Hematopoietic multipotent progenitor cell treated with erythropoietin and hydrocortisone succinate and interleukin-3 and kit ligand, for 17 days (in vitro differentiated cells): ENCODE data around the gene DLGAP5.
A peak's percentile ranks its signal among the peaks of the same experiment; 100 is the strongest.

Experiments
- DNase-seq: peaks from one replicate; pipeline ENCODE4 v3.0.0-alpha.2; 2015; ENCODE audit warnings: low spot score

Gene DLGAP5

DNA sequence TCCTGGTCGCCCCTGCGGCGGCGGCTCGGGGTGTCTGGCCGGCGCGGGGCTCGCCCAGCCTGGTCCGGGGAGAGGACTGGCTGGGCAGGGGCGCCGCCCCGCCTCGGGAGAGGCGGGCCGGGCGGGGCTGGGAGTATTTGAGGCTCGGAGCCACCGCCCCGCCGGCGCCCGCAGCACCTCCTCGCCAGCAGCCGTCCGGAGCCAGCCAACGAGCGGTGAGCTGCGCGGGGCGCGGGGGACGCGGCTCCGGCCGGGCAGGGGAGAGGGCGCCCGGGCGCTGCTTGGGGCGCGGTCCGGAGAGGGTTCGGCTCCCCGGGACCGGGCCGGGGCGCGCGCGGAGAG is 62.3 kb downstream of the DLGAP5 start, which contains the start of gene LGALS3:
TSS of gene LGALS3 (plus strand) at position 167 of the 342 bp plus-strand sequence. CDS start 8,122 bp downstream, outside the sequence.
- peak; percentile 84 for DNase-seq

DNA sequence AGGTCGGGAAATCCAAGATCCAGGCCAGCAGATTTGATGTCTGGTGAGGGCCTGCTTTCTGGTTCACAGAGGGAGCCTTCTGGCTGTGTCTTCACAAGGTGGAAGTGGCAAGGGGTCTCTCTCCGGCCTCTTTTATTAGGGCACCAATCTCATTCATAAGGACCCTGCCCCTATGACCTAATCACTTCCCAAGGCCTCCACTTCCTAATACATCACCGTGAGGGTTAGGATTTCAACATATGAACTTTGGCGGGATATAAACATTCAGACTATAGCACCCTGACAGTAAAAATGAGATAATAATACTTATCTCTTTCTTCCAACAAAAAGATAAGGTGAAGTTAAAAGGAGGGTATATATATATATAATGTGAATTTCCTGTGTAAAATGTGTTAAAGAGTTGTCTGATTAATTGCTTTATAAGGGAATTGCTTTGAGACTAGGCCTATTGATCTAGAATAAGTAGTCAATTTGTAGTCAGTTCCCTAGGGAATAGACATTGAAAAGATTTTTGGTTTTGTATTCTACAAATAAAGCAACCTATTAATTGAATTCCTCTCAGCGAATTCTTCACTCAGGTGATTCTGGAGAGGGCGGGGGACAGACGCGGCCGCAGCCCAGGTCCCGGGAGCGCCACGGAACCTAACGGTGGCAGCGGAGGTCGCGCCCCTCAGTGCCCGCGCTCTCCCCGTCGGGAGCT is 62.8 kb downstream of the DLGAP5 start:
- no peak for DNase-seq

DNA sequence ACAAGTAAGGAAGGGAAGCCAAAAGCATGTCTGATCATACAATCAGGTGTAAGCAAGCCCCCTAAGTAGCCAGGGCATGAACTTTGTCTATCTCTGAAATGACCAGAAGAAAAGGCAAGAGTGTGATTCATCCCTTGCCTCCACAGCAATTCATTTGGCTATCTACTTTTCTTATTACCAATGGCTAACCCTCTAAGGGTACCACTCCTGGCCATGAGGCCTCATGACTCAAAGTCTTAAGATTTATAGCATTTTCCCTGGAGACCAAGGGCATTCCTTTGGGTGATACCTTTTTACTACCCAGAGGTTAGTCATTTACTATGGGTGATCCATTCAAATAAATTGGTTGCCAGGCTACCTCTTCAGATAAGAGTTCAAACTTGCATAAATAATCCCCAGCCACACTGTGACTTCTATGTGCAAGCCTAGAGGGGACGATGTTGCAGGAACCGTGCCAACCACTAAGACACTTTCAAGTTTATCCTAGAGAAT is 63.9 kb downstream of the DLGAP5 start:
- peak; percentile 39 for DNase-seq

DNA sequence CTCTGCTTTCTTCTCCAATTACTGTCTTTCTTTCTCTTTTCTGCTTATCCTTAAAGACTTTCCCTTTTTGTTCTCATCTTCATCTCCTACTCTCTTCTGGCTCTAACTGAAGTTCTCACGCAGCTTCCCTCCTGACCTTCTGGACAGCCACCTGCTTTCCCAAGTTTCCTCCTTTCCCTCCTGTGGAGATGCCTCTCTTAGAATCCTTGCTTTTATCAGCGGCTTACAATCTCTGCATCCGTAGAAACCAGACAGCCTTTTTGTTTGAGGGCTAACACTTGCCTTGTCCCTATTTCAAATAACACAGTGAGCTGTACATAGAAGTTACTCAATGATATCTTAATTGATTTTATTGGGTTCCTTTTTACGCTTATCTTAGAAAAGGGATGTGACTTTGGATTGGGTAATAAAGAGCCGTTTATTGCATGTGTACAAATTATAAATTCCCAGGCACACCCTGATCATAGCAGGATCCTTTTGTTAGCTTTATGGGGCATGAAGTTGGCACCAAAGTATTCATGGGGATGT is 64.4 kb downstream of the DLGAP5 start:
- no peak for DNase-seq

DNA sequence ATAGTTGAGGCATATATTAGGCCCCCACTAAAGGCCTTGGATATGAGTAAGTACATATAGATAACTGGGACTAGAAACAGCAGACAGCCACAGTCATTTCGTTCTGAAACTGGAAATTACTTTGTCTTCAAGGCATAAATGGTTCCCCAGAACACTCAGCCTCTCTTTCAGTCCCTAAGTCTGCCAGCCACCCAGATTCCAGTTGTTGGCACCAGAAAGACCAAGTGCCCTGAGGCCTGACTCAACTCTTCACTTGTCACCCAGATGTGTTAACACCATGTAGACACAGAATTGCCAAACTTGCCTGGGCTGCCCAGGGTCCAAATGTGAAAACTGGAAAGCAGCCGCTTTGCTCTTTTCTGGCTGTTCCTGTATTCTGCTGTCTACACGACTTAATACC is 65.4 kb downstream of the DLGAP5 start:
- DNase-seq: no peak

DNA sequence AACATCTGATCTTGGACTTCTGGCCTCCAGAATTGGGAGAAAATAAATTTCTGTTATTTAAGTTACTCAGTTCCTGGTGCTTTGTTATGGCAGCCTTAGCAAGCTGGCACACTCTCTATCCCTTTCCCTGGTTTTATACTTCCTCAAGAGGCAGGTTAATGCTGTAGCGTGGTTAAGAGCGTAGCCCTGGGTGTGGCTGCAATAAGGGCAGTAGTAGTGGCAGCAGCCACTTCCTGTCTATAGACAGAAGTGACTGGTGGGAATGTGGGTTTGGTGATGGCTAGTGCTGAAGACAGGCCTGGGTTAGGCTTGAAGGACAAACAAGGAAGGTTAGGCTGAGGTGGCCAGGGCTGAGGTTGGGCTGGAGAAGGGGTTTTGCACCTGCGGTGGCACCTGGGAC is 66.0 kb downstream of the DLGAP5 start:
- DNase-seq: peak; percentile 70

DNA sequence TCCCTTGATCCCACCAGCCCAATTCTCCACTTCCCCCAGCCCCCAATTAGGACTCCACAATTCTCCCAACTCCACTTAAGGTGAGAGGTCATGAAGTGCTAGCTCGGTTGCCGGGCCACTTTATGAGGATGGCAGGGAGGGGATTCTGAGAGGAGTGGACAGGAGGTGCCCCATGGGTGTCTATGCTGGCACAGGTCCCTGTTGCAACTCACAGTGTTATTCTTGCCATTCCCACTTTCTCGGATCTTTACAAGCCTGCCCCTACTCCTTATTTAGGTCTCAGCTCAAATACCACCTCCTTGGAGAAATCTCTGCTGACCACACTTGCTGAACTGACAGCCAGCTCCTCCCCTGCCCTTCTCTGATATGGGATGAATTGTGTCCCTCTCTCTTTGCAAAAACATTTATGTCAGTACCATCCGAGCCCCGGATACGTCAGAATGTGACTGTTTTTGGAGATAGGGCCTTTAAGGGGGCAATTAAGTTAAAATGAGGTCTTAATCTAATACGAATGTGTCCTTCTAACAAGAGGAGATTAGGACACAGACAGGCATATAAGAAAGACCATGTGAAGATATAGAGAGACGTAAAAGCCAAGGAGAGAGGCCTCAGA is 66.5 kb downstream of the DLGAP5 start:
- peak; percentile 52 for DNase-seq

DNA sequence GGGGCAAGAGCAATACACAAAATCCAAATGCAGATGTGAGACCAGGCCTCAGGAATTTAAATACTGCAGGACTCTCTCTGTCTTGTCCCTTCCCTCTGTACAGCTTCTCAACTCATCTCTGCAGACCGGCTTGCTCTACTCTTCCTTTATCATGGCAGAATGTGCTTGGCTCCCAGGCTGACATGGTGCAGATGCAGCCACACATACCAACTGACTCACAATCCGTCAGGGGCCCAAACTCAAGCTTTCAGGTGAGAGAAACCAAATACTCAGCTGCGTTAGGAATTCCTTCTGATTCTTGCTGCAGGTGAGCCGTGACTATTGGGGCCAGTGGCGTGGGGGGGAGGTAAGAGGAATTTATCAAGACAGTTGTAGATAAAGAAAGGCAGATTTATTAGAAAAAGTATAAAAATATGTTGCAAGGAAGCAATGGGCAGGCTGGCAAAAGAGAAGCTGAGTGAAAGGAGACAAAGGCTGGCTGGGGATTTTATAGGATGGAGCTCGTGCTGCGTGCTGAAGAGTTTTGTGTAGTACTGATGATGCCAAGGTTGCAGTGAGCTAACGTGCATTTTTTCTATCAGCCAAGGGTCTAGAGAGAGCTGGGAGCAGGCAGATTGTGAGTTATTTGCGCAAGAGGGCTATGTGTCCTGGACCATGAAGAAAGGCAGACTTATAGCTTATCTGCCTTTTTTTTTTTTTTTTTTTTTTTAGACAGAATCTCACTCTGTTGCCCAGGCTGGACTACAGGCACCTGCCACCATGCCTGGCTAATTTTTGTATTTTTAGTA is 67.3 kb downstream of the DLGAP5 start:
- no peak for DNase-seq

DNA sequence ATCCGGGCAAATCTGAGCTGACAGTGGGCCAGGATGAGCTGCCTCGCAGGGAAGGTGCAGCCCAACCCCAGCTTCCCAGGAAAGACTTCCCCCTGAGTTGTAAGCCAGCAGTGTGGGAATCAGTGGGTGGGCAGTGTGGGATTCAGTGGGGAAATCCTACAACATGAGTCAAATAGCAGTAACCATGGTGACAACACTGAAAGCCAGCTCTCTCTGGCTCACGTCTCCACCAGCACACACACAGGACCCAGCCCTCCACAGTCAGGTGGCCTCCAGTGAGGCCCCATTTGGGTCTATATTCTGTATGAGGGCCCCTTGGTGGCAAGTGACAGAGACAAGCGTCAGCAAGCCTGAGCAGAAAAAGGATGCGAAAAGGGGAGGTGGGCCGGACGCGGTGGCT is 68.3 kb downstream of the DLGAP5 start:
- no peak for DNase-seq

DNA sequence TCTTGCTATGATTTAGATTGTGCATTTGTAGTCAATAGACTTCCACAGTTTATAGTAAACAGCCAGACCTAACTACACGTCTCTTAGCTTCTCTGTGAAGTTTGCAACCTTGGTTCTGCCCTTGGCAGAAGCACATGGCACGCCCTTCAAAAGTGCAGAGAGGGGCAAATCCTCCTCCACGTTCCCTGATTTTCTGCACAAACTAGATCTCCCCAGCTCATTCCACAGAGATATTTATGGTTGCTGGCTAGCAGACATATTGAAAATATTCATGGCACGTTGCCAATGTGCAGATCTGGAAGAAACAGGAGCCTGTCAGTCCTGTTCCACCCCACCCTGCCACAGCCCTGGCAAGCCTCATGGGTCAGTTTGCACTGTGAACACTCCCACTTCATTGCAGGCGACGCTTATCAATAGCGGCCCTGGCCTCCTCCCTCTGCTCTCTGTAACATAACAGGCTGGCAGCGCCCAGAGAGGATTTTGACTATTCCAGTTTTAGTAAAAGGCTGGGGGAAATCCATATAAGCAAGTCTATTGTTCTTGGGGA is 68.9 kb downstream of the DLGAP5 start:
- DNase-seq: peak; percentile 94

DNA sequence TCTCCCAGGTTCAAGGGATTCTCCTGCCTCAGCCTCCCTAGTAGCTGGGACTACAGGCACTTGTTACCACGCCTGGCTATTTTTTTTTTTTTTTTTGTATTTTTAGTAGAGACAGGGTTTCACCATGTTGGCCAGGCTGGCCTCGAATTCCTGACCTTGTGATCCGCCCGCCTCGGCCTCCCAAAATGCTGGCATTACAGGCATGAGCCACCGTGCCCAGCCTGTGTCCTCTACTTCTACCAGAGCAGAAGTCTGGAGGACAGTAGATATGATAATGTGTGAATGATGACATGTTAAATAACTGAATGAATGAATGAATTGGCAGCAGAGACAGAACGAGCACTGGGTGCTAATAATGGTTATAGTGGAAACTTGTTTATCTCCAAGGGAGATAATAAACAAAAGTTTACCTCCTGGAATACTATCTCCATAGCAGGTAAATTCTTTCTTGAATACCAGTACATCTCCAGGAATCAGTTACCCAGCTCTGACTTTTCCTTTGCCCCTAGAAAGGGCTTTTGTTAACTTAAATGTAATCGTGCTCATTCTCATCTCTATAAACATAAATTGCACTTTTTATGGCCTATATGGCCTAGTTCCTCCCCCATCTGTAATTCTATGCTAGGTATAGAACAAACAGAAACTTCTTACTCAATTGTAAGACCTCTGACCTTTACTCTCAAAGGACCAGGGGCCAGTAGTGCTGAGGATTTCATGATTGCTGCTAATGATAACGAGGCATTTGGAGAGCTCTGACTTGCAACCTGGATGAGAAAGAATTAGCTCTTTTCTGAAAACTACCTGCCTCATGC is 69.6 kb downstream of the DLGAP5 start:
- peak; percentile 72 for DNase-seq

DNA sequence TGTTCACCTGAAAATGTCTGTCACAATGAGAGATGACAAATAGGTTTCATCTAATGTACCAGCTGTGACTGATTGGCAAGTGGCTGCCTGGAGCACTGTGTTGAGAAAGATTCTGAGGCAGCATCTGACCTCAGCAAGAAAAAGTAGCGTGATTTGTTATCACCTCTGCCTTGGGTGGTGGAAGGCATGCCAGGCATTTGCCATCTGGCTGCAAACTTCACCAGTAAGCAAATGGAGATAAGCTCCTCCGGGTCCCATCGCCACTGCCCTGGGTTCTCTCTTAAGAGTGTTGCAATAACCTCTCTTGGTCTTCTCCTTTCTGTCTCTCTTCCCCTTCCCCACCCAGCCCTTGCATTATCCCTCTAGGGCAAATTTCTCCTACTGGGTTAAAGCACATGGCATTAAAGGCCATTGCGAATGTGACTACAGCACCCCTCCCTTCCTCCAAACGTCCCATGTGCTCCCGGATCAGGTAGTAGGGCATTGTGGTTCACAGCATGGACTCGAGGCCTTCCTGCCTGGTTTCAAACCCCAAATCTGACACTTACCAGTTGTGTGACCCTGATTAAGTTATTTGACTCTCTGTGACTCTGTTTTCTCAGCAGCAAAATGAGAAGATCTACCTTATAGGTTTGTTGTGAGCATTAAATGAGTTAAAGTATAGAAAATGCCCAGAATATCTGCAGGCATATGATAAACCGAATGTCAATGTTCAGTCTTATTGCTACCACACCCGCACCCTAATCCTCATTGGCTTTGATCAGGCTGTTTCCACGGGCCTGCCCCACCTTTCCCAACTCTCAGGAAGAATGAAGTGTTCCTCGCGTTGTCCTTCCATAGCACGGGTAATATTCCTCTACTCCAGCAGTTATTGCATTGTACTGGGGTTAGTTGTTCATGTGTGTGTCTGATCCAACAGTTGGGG is 70.6 kb downstream of the DLGAP5 start:
- DNase-seq: peak; percentile 89

DNA sequence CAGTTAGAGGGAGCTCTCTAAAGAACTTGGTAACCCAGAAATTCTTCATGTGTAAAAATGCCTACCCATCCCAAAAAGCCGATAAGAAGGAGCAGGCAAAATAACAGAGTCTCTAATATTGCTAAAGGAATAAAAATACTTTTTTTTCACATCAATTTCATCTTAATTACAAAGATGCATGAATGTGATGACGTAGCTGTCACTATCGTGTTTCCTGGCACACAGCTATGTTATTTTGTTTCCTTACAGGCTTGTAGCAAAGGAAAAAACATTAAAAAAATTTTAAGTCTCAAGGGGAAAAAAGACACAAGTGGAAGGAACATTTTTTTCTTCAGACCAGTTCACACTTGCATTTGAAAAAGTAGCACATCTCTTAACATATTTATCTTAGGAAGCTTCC is 72.6 kb downstream of the DLGAP5 start:
- DNase-seq: peak; percentile 47

DNA sequence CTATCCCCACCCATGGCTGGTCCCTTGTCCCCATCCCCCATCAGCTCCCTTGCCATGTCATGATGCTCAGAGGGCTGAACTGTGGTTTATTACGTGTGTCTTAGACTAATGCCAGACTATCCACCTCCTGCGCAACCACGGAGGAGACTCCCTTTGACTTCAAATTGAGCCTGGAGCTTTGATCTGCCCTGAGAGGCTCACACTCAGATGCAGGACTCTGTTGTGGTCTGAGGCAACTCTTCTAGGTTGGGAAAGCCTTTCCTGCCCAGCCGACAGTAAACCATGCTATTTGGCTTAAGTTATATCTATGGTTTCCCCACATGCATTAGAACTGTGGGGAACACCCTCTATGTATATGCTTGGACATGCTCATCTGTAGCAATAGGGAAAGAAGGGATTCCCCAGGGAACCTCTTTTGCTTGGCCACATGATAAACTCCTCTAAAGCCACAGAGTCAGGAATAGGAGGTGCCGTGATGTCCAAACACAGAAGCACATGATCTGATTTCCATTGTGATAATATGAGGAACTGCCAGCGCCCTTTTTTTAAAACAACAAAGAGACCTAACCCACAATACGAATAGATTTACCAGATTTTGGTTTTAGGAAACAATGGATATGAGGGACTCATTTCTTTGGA is 73.5 kb downstream of the DLGAP5 start:
- DNase-seq: peak; percentile 65

DNA sequence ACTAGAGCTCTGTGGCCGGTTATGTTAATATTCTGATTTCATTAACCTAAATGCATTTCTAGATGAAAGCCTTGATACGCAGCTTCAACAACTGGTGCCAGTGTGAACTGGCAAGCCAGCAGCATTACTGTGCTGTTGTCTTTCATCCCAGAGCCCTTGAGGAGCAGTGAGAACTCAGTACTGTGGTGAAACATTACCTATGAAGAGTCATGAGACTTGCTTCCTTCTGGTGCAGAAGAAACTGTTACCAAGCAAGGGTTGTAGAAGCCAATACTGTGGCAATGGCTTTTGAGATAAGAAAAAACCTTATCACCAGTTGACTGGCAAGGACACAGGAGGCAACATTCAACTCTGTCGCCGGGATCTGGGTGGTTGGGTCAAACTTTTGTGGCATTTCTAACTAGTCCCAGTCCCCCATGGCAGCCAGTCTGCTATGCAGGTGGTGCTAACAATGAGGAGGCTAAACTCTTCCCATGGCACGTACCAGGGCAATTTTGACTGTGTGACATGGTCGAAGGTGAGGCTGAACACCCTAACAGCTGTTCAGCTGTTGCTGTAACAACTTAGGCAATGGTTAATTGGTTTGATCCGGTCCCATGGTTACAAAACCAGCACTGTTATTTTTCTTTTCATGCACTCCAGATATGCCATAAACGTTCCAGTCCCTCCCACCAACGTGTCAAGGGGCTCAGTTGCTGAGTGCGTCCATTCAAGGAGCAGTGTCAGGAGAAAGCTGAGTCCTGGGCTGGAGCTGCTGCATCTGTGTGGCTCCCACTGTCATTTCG is 74.9 kb downstream of the DLGAP5 start:
- DNase-seq: peak; percentile 83

DNA sequence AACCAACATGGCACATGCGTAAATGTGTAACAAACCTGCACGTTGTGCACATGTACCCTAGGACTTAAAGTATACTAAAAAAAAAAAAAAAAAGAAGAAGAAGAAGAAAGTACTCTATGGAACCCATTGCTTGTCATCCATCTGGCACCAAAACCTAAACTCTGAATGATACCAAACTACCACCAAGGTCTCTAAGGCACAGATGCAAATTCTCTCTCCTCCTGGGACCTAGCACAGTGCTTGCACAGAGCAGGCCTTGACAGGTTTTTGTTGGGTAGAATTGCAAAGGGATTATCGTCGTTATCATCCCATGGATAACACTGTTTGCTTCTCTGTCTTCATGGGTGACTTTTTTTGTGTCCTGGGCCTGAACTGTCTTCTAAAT is 75.5 kb downstream of the DLGAP5 start:
- no peak for DNase-seq

DNA sequence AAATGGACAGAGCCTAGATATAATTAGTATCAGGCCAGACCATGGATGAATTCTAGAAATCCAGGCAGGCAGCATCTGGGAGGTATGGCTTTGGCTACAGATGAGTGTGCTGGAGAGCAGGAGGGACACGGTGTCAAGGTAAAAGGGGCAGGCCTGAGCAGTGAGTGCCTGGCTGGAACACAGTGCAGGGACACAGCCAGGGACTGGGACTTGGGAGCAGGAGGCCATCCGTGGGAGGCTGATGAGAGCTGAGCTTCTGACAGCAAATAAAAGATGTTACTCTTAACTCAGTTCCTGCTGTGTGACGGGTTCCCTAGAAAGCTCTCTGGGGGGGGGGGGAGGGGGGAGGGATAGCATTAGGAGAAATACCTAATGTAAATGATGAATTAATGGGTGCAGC is 75.9 kb downstream of the DLGAP5 start:
- DNase-seq: no peak

DNA sequence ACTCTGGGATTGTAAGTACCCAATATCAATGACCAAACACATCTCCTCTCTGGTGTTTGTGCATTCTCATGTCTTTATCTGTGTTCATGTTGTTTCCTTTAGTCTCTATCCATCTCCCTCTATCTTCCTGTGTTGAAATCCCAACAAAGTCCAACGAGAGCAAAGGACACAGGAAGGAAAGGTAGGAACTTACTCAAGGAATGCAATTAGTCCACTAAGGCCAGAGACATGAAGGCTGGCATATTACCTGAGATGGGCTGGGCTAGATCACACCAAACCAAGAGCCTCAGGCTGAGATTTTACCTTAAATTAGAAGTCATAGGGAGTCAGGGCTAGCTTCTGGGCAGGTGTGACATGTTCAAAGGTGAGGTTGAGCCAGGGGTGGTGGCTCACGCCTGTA is 76.7 kb downstream of the DLGAP5 start:
- DNase-seq: no peak

DNA sequence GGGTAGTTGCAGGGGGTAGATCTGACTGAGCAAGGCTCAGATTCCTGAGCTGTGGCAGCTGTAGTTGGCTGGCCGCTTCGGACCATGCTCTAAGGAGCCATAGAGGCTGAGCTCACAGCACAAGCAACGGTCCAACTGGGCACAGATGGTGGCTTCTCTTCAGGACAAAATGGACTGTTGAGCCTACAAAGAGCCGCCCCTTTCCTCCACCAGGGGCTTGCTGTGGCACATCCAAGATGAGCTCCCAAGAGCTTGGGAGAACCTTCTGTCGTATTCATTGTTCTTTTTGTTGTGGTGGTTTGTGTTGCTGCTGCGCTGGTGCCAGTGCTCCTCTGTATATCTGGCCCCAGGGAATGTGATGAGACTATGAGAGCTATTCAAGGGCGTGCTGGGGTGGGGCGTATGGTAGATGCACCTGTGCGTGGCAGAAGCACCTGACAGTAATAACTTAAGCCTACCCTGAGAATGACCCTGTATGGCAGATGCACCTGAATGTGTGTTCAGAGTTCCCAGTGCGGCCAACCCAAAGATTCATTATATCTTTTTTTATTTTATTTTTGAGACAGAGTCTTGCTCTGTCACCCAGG is 80.2 kb downstream of the DLGAP5 start:
- no peak for DNase-seq
